K562 (cell line): Measurements from ENCODE around the gene CYTH1. TPM values are rescaled to one million over a fixed set of nuclear protein-coding genes. Genes with fewer than 3 reads are reported as not detected.
A peak's percentile ranks its signal among the peaks of the same experiment; 100 is the strongest.

Source experiments
- ATAC-seq: fragments of 200-7000 bp; cut with Tn5 transposase; 3 replicates; pipeline ENCODE4 v1.9.1; 2020; ENCODE audit warnings: moderate library complexity
- BruUV-seq: library from RNA; stranded (reverse); fragments of 400-500 nt; replicated peaks from 2 replicates; lab custom pipeline; 2021; lab: Mats Ljungman, UMichigan
- CTCF ChIA-PET: fragments of 300-600 bp; formaldehyde crosslinking; extraction: SDS; loops from one replicate; lab custom pipeline; 2021; ENCODE audit warnings: low intra/inter-chr PET ratio; lab: Yijun Ruan, JAX
- POLR2A ChIA-PET: fragments of 300-600, 350-650 bp; sonication (Branson Sonifier 250); formaldehyde crosslinking; extraction: SDS; loops from one replicate; lab custom pipeline; 2021; ENCODE audit warnings: antibody characterized with exemption, inconsistent platforms; lab: Yijun Ruan, JAX
- DNase-seq, 4 experiments: peaks; one replicate each; pipeline versions ENCODE4 v3.0.0 to v3.0.0-alpha.2; 2011 to 2018; ENCODE audit warnings: low spot score in 3 of 4, mixed read lengths in 3 of 4; ENCODE audit errors: extremely low read depth in 1 of 4
- FAIRE-seq: peaks from 2 replicates; lab custom pipeline; 2011; peaks lifted over from hg19 to GRCh38; lab: Jason Lieb, UNC
- H2AFZ ChIP-seq: 2 replicates; pipeline ENCODE4 v1.6.0; 2011; ENCODE audit warnings: low read depth, low read length, control low read depth, inconsistent platforms
- H3K27ac ChIP-seq: fragments of 200-600 bp; 3 replicates; pipeline ENCODE4 v1.8.0; 2011; ENCODE audit warnings: low read depth, mild to moderate bottlenecking, control low read depth, inconsistent platforms, low read length, moderate library complexity, mixed read lengths; ENCODE audit errors: extremely low read depth
- H3K27me3 ChIP-seq, 2 experiments: fragments of 300-600 bp in 1 of 2; 2 replicates in 1 of 2; 3 replicates in 1 of 2; pipeline versions ENCODE4 v1.6.0 to v1.8.0; 2011; ENCODE audit warnings: inconsistent platforms in 2 of 2, low read length in 2 of 2, mild to moderate bottlenecking in 1 of 2, mixed read lengths in 1 of 2, moderate library complexity in 1 of 2; ENCODE audit not compliant: control insufficient read depth in 2 of 2, insufficient read depth in 2 of 2
- H3K36me3 ChIP-seq: fragments of 300-600 bp; 3 replicates; pipeline ENCODE4 v1.8.0; 2011; ENCODE audit warnings: mild to moderate bottlenecking, low read length, inconsistent platforms; ENCODE audit not compliant: control insufficient read depth, insufficient read depth
- H3K4me1 ChIP-seq, 2 experiments: fragments of 200-600 bp in 1 of 2; replicated peaks in 1 of 2; 2 replicates in 1 of 2; 3 replicates in 1 of 2; pipeline versions ENCODE4 v1.5.1 to v1.8.0; 2011; ENCODE audit warnings: inconsistent platforms in 2 of 2, low read length in 2 of 2, mild to moderate bottlenecking in 1 of 2, mixed read lengths in 1 of 2, moderate library complexity in 1 of 2; ENCODE audit not compliant: control insufficient read depth in 2 of 2, insufficient read depth in 2 of 2
- H3K4me2 ChIP-seq: 2 replicates; pipeline ENCODE4 v1.6.1; 2011; ENCODE audit warnings: low read length, control low read depth, inconsistent platforms, mixed read lengths; ENCODE audit not compliant: insufficient read depth
- H3K4me3 ChIP-seq: fragments of 200-600 bp; sonication (generic), shearing (Covaris generic); 2 replicates; pipeline ENCODE4 v1.5.1; 2016; ENCODE audit warnings: control low read depth, inconsistent platforms
- H3K79me2 ChIP-seq: fragments of 200-600 bp; 3 replicates; pipeline ENCODE4 v1.8.0; 2011; ENCODE audit warnings: low read length, inconsistent platforms; ENCODE audit not compliant: control insufficient read depth, insufficient read depth
- H3K9ac ChIP-seq, 2 experiments: 2 replicates each; pipeline versions ENCODE4 v1.6.0 to v1.6.1; 2011; ENCODE audit warnings: low read depth in 2 of 2, low read length in 2 of 2, control low read depth in 1 of 2, inconsistent platforms in 1 of 2, mild to moderate bottlenecking in 1 of 2, mixed read lengths in 1 of 2; ENCODE audit not compliant: insufficient read depth in 1 of 2
- H3K9me1 ChIP-seq: one replicate; pipeline ENCODE4 v1.6.0; 2011; ENCODE audit warnings: inconsistent platforms, mild to moderate bottlenecking, low read length, moderate library complexity; ENCODE audit not compliant: control insufficient read depth, insufficient read depth
- H3K9me3 ChIP-seq: replicated peaks from 2 replicates; pipeline ENCODE4 v1.5.1; 2011; ENCODE audit warnings: low read depth, low read length, inconsistent platforms; ENCODE audit not compliant: control insufficient read depth, insufficient read depth
- H4K20me1 ChIP-seq: replicated peaks from 2 replicates; pipeline ENCODE4 v1.6.1; 2011; ENCODE audit warnings: low read length, inconsistent platforms, mixed read lengths; ENCODE audit not compliant: control insufficient read depth, insufficient read depth
- POLR2AphosphoS5 ChIP-seq: IDR thresholded peaks from 2 replicates; pipeline ENCODE4 v1.6.1; 2011; ENCODE audit warnings: mild to moderate bottlenecking, low read depth, low read length, moderate library complexity; ENCODE audit not compliant: control insufficient read depth, insufficient read depth
- ZBTB33 ChIP-seq: sonication (generic); formaldehyde crosslinking; IDR thresholded peaks from 2 replicates; pipeline ENCODE4 v1.8.1; 2023; ENCODE audit warnings: mild to moderate bottlenecking, missing genetic modification reagents
- ZNF431 ChIP-seq: sonication (generic); formaldehyde crosslinking; IDR thresholded peaks from 2 replicates; pipeline ENCODE4 v1.8.0; 2022; ENCODE audit warnings: mild to moderate bottlenecking, missing genetic modification reagents
- ZNF695 ChIP-seq: fragments of 450-650 bp; formaldehyde crosslinking; IDR thresholded peaks from 2 replicates; pipeline ENCODE4 v1.4.0; 2020; ENCODE audit warnings: mild to moderate bottlenecking, moderate library complexity
- WGBS: fragments of 100-300 bp; shearing (Covaris generic); methylation state at CpG from one replicate; pipeline ENCODE4 v1.1.6; 2016; ENCODE audit warnings: low coverage, mixed read lengths; ENCODE audit not compliant: insufficient coverage; ENCODE audit errors: missing lambda C conversion rate; 5-methylcytosine and 5-hydroxymethylcytosine counted together
- in situ Hi-C: fragments of 300-500 bp; cut with MboI; formaldehyde crosslinking; loops from 4 replicates; pipeline ENCODE4 v1.15.0; 2018; ENCODE audit warnings: inconsistent platforms, mixed read lengths
- intact Hi-C: fragments of 100-400 bp; cut with micrococcal nuclease; formaldehyde crosslinking; loops from 2 replicates; pipeline ENCODE4 v1.14.2; 2022
- polyA plus RNA-seq, 8 experiments: library from polyadenylated mRNA; depleted of rRNA in 4 of 8; stranded (reverse) in 5 of 8; unstranded in 3 of 8; fragments of >200 nt; fragmentation: Nextera tagmentation in 2 of 8; fragmentation: Illumina TruSeq in 1 of 8; extraction: Ambion mirVana in 2 of 8; extraction: Trizol in 1 of 8; gene quantifications; 2 replicates each; pipeline versions ENCODE4 v1.2.1 to v1.2.3, GENCODE V29; 2011 to 2014; ENCODE audit warnings: inconsistent platforms in 1 of 8, missing spikeins in 1 of 8
- total RNA-seq, 7 experiments: library from RNA; depleted of rRNA in 6 of 7; stranded (reverse); fragments of >200 nt in 6 of 7; fragmentation: Illumina TruSeq in 2 of 7; extraction: Trizol in 2 of 7; gene quantifications; 2 replicates each; pipeline versions ENCODE4 v1.2.1 to v1.2.3, GENCODE V29; 2011 to 2021; ENCODE audit warnings: low replicate concordance in 1 of 7

The CYTH1 gene
- total and polyA plus RNA-seq, 9 of the 15 experiments (the other 6 are each of a cell fraction or from before 2014, with no cell fraction given) = 0.52 to 27.7 (median 16.8) TPM

GRCh38 chr17:78669975-78670518 lies 112.0 kb downstream of the CYTH1 start:
- no peak for DNase-seq
- WGBS = 52% methylated on average over 12 of the region's 23 CpGs
- Histone ChIP-seq H3K36me3 (peaks cover 2% of the 10 kb centered on the region; the same call in 1 of the 3 replicates), H3K4me2 (no peak overlapping the region), H3K79me2 (no peaks in the 10 kb centered on the region), H3K9me1 (peaks cover 5% of the 10 kb centered on the region), H3K4me3 (no peak overlapping the region), H2AFZ (no peak overlapping the region), H3K9ac (no peak overlapping the region), H4K20me1 (peaks cover 27% of the 10 kb centered on the region), H3K4me1 (peaks cover 20 to 28% of the 10 kb centered on the region in 2 experiments), H3K27me3 (no peaks in the 10 kb centered on the region), H3K9me3 (no peaks in the 10 kb centered on the region), H3K27ac (no peak overlapping the region)
- no peak for FAIRE-seq
- TF ChIP-seq ZNF431 (CRISPR knock-in tag) (no peak), ZBTB33 (CRISPR knock-in tag) (peak; percentile 71; the same call in 1 of the 2 replicates), POLR2AphosphoS5 (no peak), ZNF695 (no peak)
- BruUV-seq = no TSS peak
- ATAC-seq = no peak
- intact Hi-C loops = no loop called here
- ChIA-PET POLR2A (interaction anchor here (0.9 kb wide), 1 partner anchor 10 kb away, joined by 3 read pairs; no protein-coding TSS in a partner anchor), CTCF (no interaction called here)
- in situ Hi-C loops = no loop called here
